ENCODE data around the gene MLLT10.

- TF ChIP-seq EZH2 (IDR thresholded peaks at IDR 0.05; ENCODE audit: borderline replicate concordance, low read depth, low read length, severe bottlenecking) (no peak), CTCF (IDR thresholded peaks at IDR 0.05; ENCODE audit: borderline replicate concordance, extremely low read depth, low read length, poor library complexity, severe bottlenecking) (no peak)
These were observed 210.2 kb downstream of the MLLT10 start for GRCh38 chr10:21744223-21744622.

Data from DND-41 (cell line).